K562 (cell line): ENCODE measurements around the gene AASDH. TPM values are rescaled to one million over a fixed set of nuclear protein-coding genes. Genes with fewer than 3 reads are reported as not detected.

ENCODE experiments used
- E2F8 ChIP-seq: fragments of 450-650 bp; IDR thresholded peaks from 2 replicates; pipeline ENCODE4 v1.7.1; 2018; ENCODE audit warnings: mild to moderate bottlenecking, low read depth; ENCODE audit not compliant: partially characterized antibody
- HNRNPL ChIP-seq: fragments of 200-400 bp; formaldehyde crosslinking; IDR thresholded peaks from 2 replicates; pipeline ENCODE4 v1.6.1; 2017; ENCODE audit warnings: low read depth, mild to moderate bottlenecking, low read length
- MXD1 ChIP-seq: fragments of 250-450 bp; sonication (Bioruptor Pico); IDR thresholded peaks from 2 replicates; pipeline ENCODE4 v1.8.0; 2021; ENCODE audit warnings: borderline replicate concordance, mild to moderate bottlenecking, moderate library complexity; ENCODE audit not compliant: poor library complexity, severe bottlenecking
- NKRF ChIP-seq: fragments of 450-650 bp; IDR thresholded peaks from 2 replicates; pipeline ENCODE4 v1.6.1; 2016; ENCODE audit warnings: borderline replicate concordance
- NR0B1 ChIP-seq: fragments of 450-650 bp; IDR thresholded peaks from one replicate; pipeline ENCODE4 v1.6.1; 2018; ENCODE audit warnings: mild to moderate bottlenecking, moderate library complexity; ENCODE audit not compliant: partially characterized antibody
- SMARCE1 ChIP-seq: fragments of 450-650 bp; IDR thresholded peaks from 2 replicates; pipeline ENCODE4 v1.7.1; 2016; ENCODE audit warnings: mild to moderate bottlenecking
- ZNF592 ChIP-seq: fragments of 450-650 bp; IDR thresholded peaks from 2 replicates; pipeline ENCODE4 v1.6.1; 2017; ENCODE audit warnings: antibody characterized with exemption, mild to moderate bottlenecking
- ZNF609 ChIP-seq: sonication (generic); formaldehyde crosslinking; IDR thresholded peaks from 2 replicates; pipeline ENCODE4 v1.8.1; 2023; ENCODE audit warnings: missing genetic modification reagents, mild to moderate bottlenecking, borderline replicate concordance
- polyA plus RNA-seq, 8 experiments: library from polyadenylated mRNA; depleted of rRNA in 4 of 8; stranded (reverse) in 5 of 8; unstranded in 3 of 8; fragments of >200 nt; fragmentation: Nextera tagmentation in 2 of 8; fragmentation: Illumina TruSeq in 1 of 8; extraction: Ambion mirVana in 2 of 8; extraction: Trizol in 1 of 8; gene quantifications; 2 replicates each; pipeline versions ENCODE4 v1.2.1 to v1.2.3, GENCODE V29; 2011 to 2014; ENCODE audit warnings: inconsistent platforms in 1 of 8, missing spikeins in 1 of 8
- total RNA-seq, 7 experiments: library from RNA; depleted of rRNA in 6 of 7; stranded (reverse); fragments of >200 nt in 6 of 7; fragmentation: Illumina TruSeq in 2 of 7; extraction: Trizol in 2 of 7; gene quantifications; 2 replicates each; pipeline versions ENCODE4 v1.2.1 to v1.2.3, GENCODE V29; 2011 to 2021; ENCODE audit warnings: low replicate concordance in 1 of 7

AASDH gene
- total and polyA plus RNA-seq, 9 of the 15 experiments (the other 6 are each of a cell fraction or from before 2014, with no cell fraction given), result 8.6 to 29.7 (median 13.7) TPM

- TF ChIP-seq NKRF (peak; percentile 89), E2F8 (peak; percentile 85), HNRNPL (no peak), ZNF592 (no peak), ZNF609 (CRISPR knock-in tag) (no peak), MXD1 (CRISPR knock-in tag) (peak; percentile 83), SMARCE1 (no peak), NR0B1 (no peak)
These were observed at the start of gene AASDH (continued) for GRCh38 chr4:56387023-56388001.
